GM21529 (cell line): ENCODE measurements around the gene CHST7.

Source experiments
- ATAC-seq: cut with Tn5 transposase; IDR thresholded peaks from one replicate; pipeline ENCODE4 v1.9.1; 2021; ENCODE audit not compliant: unreplicated experiment

The CHST7 gene

DNA sequence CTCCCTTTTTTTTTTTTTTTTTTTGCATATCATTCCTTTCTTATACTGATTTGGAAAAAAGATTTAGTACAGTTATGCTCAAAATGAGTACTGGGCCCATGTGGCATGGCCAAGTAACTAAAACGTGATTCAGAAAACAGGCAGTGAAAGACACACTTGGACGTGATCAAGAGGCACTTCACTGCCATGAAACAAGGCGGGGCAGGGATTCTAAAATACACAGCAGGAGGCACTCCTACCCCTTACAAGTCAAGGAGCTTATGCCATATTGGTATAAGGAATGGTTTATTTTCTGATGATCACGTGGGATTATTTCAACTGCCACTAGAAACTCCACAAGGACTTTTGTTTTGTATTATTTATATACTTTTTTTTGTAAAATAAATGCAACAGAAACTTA, 72.0 kb downstream of the CHST7 start:
- no peak for ATAC-seq

DNA sequence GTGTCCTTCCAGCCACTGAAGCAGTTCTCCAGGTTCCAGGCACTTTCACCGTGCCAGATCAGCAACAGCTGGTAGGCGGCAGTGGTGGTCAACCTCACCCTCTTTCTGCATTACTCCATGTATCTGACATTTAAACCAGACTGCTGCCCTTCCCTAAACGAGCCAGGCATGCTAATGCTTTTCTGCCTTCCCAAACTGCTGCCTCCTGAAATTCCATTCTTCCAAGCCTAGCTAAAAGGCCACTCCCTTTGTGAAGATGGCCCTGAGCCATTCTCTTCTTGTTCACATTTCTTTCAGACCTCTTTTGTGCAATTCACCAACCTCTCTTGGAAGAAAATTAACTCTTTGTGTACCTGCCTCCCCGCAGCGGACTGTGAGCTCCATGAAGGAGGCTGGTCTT, 73.7 kb downstream of the CHST7 start:
- ATAC-seq, result no peak
